ELR (cell line): ENCODE measurements around the gene POLR3C.
"Not testable (repeated sequence)": the region's sequence is repeated elsewhere in the genome, so short reads cannot be mapped to it uniquely, and the experiment has no call there.

Source experiments
- DNase-seq: peaks from one replicate; pipeline ENCODE4 v3.0.0-alpha.2; 2015; ENCODE audit warnings: low read depth

Gene POLR3C, protein sequence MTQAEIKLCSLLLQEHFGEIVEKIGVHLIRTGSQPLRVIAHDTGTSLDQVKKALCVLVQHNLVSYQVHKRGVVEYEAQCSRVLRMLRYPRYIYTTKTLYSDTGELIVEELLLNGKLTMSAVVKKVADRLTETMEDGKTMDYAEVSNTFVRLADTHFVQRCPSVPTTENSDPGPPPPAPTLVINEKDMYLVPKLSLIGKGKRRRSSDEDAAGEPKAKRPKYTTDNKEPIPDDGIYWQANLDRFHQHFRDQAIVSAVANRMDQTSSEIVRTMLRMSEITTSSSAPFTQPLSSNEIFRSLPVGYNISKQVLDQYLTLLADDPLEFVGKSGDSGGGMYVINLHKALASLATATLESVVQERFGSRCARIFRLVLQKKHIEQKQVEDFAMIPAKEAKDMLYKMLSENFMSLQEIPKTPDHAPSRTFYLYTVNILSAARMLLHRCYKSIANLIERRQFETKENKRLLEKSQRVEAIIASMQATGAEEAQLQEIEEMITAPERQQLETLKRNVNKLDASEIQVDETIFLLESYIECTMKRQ

DNA sequence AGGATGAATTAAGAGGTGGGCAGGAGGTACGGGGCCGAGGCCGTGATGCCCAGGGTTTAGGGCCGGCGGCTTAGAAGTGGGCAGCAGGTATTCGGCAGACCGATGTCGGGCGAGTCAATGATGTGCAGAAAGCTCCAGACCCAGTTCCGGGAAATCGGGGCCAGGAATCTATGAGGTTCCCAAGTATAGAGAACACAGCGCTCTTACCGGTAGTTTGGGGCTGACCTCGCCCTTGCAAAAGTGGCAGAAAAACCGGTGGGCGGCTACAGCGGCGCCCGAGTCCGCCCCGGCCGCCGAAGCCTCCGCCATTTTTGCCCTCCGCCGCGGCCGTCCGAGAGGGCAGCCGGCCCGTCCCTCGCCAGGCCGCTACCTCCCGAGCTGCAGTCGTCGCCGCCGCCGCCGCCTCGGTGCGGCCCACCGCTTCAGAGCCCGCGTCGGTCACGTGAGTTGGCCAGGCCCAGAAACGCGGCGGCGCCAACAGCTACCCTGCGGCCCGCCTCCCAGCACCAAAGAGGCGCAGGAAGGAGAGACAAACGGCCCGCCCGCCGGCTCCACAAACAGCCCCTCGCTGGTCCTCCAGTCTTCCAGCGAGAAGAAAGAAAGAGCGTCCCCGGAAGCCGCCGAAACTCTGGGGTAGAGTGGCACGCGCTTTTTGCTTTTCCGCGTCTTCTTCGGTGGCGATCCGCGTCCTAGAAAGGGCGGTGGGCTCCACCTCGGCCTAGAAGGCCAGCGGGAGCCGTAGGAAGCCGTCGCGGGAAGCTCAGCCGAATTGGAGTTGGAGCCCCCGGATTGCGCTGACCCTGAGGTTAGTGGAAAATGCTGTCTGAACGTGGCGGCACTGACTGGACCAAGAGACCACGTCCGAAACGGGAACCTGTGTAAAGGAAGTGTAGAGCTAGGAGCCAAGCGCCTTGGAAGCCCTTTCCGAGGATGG is at the start of gene POLR3C, which contains the start of gene RNF115:
TSS of gene POLR3C (plus strand) at position 636 of the 934 bp plus-strand sequence. CDS start 1,577 bp downstream, outside the sequence.
TSS of gene RNF115 (minus strand) at position 531 of the 934 bp plus-strand sequence. CDS start at position 309, 222 bp downstream.
- peak; percentile 93 for DNase-seq

DNA sequence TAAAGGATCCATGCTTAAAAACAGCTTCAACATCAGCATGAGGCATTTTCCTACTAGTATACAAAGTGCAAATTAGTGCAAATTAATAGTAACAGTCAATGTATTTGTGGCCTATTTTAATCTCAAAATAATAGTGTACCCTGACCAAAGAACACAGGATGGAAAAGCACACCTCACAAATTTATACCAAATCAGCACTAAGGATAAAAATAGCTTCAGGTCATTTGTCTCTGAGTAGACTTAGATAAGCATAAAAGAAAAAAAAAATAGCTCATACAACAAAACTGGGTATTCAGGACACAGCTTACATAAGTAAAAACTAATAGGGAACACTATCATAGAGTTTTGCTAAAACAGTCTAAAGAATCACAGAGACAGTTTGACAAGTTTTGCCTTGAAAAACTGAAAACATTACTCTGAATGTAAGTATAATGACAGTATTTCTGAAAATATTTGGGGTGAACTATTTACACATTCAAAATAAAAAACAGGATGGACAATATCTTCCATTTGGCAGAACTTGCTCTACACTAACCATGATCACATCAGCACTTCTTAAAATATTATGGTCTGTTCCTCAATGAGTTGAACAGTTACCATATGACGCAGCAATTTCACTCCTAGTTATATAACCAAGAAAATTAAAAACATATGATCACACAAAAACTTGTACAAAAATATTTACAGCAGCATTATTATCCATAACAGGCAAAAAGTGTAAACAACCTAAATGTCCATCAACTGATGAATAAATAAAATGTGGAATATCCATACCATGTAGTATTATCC is 46.4 kb upstream of the POLR3C start:
- DNase-seq: no peak

DNA sequence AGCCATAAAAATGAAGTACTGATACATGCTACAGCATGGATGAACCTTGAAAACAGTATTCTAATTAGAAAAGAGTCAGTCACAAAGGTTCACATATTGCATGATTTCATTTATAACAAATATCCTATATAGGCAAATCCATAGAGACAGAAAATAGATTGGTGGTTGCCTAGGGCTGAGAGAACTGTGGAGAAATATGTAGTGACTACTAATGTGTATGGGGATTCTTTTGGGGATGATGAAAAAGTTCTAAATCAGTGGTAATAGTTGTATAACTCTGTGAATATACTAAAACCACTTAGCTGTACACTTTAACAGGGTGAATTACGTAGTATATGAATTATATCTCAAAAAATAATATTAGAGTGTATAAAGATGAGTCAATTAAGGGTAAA is 45.9 kb upstream of the POLR3C start:
- no peak for DNase-seq

DNA sequence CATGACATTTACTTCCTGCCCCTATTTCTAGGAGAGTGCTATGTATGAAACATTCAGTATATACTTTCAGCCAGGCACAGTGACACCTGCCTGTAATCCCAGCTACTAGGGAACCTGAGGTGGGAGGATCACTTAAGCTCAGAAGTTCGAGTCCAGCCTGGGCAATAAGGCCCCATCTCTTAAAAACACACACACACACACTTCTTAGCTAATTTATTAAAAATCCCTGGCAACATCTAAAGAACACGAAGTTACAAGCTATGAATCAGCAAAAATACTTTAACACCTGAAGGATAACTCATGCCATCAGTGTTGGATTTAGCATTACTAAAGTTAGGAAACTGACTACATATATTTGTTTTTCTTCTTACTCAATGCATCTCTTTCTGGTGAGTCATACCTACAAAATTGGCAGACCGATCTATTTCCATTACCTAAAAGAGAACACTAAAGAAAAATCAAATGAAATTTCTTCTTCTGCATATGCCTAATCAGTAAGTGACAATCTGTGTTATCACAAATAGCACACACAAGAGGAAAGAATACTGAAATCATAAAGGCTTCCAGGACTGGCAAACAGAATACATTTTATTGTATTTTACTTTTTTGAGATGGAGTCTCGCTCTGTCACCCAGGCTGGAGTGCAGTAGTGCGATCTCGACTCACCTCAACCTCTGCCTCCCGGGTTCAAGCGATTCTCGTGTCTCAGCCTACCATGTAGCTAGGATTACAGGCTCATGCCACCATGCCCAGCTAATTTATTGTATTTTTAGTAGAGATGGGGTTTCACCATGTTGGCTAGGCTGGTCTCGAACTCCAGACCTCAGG is 41.5 kb upstream of the POLR3C start:
- DNase-seq: peak; percentile 92

DNA sequence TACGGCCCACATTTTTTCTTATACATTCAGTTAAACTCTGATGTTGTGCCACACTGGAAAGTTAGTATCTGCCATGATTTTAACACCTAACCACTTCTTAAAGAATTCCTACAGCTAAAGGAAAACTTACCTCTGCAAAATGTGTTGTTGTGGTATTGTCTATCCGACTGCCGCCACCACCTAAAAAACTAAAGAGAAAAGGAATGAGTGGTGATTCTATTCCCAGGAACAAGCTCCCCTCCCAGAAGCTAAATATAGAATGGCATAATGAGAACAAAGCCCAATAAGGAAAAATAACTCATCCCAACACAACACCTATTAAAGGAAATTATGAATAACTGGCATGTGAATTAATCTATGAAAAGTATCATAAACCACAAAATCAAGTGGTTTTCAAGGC is 39.6 kb upstream of the POLR3C start:
- no peak for DNase-seq

DNA sequence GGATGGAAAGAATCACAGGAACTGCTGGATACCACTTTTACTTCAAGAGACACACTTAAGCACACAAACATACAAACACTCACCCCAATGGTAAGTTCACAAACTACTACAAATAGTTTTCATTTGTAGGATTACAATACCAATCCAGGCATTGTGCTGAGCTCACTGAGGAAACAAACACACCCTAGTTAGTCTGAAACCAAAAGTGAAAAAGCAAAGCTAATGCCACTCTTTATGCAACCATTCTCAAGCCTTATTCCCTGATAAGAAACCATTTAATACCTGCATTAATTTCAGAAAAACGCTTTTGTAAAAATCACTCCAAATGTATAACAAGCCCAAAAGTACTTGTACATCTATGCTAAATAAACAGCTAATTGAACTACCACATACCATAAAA is 38.5 kb upstream of the POLR3C start:
- peak; percentile 6 for DNase-seq

DNA sequence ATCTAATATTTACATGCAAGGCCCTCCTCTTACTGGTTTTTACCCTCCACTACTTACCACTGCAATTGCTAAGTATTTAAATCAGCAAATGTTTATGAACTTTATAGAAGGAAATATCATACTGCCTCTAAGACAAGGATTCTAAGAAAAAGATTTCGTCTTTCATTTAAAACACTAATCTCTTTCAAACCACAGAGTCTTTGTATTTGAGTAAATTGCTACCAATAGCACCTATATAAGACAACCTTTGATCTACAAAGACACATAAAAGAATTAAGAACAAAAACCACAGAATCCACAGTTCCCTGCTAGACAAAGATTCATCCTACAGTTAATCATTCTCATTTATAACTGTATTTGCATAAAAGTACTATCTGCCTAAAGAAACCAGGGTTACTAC is 37.7 kb upstream of the POLR3C start:
- DNase-seq: no peak

DNA sequence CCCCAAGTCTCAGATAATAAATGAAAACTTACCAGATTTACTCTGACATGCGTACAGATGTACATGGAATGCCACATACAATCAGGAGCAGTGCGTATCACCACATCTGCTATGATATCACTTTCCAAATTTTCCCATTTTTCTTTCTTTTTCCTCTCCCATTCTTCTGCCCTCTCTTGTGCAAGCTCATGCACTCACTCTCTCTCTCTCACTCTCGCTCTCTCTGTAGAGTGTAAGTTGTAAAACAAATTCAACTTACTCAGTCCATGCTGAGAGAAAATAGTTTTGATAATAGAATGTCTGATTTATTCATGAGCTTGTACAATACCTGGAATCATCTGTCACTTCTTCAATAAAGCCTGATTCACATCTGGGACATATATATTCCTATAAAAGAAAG is 35.4 kb upstream of the POLR3C start:
- DNase-seq: no peak

DNA sequence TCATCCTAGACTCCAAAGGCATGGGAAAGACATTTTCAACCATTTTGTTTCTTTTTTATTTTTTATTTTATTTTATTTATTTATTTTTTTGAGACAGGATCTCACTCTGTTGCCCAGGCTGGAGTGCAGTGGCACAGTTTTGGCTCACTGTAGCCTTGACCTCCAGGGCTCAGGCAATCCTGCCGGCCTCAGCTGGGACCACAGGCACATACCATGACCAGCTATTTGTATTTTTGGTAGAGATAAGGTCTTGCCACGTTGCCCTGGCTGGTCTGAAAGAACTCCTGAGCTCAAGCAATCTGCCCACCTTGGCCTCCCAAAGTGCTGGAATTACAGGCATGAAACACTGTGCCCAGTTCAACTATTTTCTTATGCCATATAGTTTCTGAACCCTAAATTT is 32.1 kb upstream of the POLR3C start:
- not testable (repeated sequence) for DNase-seq

DNA sequence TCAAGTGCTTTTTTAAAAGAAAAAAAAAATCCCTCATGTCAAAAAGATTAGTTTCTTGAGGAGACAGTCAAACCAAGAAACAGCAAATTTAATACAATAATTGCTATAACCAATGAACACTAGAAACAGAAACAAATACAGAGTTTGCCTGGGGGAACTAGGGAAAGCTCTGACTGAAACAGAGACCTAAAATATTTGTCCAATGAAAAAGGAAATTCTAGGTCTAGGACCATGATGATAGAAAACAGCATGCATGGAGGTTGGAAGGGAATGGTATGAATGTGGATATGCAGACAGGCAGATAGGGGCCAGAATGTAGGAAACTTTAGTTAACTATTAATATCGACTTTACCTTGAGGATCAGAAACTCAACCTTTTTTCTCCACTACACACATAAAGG is 31.5 kb upstream of the POLR3C start:
- DNase-seq: no peak

DNA sequence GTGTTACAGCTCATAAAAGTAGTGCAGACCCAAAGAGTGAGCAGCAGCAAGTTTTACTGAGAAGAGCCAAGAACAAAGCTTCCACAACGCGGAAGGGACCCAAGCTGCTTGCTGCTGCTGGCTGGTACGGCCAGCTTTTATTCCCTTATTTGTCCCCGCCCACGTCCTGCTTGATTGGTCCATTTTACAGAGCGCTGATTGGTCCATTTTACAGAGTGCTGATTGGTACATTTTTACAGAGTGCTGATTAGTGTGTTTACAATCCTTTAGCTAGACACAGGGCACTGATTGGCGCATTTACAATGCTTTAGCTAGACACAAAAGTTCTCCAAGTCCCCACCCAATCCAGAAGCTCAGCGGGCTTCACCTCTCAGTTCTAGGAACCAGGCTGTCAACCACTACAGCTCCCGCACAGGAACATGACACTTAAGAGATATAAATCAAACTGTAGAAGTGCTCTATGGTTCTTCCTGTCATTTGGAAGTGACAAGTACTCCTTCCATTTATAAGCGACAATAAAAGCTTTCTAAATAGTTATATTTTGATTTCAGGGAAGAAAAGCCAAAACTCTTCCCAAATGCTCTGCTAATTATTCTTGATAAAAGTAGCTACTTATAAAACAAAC is 28.6 kb upstream of the POLR3C start:
- DNase-seq: no peak

DNA sequence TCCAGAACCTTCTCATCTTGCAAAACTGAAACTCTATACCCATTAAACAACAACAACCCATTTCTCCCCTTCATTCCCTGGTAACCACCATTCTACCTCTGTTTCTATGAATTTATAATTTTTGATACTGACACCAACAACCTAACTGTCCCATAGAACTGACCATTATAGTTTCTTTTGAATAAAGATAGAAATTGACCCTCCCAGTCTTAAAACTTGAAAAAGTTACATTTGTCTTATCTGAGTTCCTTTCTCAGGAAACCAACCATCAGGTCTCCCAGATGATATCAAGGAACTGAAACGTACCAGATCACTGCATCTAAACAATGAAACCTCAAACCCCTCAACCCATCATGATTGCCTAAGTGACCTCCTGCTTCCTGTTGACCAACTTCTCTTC is 27.2 kb upstream of the POLR3C start:
- DNase-seq: no peak

DNA sequence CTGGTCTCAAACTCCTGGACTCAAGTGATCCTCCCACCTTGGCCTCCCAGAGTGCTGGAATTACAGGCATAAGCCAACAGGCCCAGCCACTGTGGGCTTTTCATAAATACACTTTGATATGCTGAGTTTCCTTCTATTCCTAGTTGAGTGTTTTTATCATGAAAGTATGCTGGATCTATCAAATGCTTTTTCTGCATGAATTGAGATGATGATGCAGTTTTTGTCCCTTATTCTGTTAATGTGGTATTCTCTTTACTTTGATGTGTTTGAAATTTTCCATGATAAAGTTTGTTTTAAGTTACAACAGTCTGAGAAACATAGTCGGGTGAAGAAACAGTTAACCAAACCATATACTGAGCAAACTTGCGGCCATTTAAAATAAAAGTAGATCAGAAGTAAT is 24.2 kb upstream of the POLR3C start:
- DNase-seq: no peak

DNA sequence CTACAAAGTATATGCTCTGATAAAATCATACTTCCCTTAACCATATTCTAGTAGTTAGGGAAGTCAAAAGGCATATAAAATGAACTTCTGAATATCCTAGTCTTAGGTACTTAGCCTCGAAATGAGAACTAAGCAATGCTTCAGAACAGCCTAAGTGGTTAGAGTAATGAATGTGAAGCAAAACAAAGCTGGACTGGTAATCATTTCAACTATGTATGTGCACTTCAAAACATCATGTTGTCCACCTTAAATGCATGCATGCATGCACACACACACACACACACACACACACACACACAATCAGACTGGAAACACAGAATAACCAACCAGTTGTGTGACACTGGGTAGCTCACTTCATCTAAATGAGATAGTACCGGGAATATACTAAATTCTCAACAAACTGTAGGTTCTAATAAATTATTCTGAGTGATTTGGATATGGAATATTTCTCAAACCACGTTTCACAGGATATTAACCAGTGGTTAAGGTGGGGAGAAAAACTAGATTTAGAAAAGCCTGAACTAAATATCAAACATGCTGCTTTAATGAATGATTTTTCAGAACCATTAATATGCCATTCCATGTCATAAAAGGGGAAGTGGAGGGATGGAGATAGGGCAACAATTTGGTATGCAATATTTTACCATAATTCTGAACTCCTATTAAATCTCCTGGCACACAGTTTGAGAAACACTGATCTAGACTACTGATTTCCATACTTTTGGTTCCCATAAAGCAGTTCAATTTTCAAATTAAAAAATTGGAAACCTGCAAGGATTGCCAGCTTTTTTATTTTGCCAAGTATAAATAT is 19.6 kb upstream of the POLR3C start:
- DNase-seq: no peak

DNA sequence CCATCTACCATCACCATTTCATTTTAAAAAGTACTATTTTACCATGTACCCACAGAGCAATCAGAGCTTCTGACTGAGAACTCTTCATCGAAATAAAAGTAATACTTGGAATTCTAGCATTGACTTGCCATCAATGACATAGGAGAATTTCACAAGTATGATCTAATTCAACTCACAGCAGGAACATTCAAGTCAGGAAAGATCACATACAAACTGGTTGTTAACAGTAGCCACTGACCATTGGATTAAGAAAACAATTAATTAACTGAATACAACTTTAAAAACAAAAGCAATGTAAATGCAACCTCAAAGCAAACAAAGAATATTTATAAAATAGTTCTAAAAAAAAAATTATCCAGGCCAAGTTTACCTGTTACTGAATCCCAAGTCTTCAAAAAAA is 18.9 kb upstream of the POLR3C start:
- no peak for DNase-seq

DNA sequence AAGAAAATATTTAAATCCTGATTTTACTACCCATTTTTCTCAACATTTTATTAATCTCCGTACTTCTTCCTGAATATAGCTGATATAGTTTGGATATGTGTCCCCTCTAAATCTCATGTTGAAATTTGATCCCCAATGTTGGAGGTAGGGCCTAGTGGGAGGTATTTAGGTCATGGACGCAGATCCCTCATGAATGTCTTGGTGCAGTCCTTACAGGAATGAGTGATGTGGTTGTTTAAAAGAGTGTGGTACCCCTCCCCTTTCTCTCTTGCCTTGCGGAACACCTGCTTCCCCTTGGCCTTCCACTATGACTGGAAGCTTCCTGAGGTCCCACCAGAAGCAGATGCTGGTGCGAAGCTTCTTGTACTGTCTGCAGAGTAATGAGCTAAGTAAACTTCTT is 17.6 kb upstream of the POLR3C start:
- DNase-seq: no peak

DNA sequence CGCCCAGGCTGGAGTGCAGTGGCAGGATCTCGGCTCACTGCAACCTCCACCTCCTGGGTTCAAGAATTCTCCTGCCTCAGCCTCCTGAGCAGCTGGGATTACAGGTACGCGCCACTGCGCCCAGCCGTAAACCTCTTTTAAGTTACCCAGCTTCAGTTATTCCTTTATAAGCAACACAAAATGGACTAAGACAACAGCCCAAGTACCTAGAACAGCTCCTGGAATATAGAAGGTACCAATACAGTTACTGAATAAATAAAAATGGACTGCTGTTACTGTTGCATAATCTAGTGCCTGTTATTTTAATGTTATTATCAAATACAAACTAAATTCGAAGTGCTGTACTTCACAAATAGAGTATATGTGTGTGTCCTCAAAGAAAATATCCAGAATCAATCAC is 17.2 kb upstream of the POLR3C start:
- DNase-seq: no peak

DNA sequence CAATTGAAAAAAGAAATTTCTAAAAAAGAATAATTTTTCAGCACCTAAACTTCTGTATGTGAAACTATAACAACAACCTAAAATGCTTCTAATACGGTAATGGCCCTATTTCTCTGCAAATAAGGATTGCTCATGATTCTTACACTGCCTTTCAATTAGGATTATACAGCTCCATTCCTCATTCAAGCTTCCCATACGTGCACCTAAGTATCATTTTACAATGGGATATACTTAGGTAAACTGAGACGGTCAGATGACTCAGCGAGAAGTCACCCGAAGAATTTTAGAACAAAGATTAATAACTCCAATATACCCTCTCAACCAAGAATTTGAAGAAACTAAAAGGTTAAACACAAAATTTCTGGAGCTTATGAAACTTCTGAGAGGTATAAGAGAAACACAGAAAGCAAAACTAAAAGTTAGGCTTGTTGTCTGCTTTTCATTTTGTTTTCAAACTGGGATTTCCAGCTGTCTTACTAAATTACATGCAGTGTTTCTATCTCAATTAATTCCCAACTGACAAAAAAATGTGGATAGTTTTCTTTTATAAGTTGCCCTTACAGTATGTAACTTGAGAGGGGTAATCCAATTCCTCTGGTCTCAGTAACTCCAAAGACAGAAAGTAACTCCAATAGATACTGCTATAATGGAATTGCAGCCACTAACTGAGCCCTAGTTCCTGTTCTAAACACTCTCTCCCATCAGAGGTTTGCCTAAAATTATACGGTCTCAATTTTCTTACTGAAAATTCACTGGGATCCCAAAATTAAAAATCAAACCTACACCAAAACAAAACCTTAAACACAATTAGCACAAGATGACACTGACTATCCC is 10.8 kb upstream of the POLR3C start:
- not testable (repeated sequence) for DNase-seq

DNA sequence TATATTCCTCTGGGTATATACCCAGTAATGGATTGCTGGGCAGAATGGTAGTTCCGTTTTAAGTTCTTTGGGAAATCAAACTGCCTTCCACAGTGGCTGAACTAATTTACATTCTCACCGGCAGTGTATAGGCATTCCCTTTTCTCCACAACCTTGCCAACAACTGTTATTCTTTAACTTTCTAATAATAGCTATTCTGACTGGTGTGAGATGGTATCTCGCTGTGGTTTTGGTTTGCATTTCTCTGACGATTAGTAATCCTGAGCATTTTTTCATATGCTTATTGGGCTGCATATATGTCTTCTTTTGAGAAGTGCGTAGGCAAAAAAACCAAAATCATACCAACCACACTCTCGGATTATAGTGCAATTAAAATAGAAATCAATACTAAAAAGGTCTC is 5.9 kb upstream of the POLR3C start:
- DNase-seq: peak; percentile 66
